Neural crest cell (in vitro differentiated cells): ENCODE data around the gene NSMCE1. TPM values are rescaled to one million over a fixed set of nuclear protein-coding genes. Genes with fewer than 3 reads are reported as not detected.

Experiments used
- DNase-seq: peaks from one replicate; pipeline ENCODE4 v3.0.0; 2021; ENCODE audit warnings: low read depth, mixed read lengths, low spot score
- H3K27ac Mint-ChIP-seq: one replicate; pipeline ENCODE4 v1.8.0; 2021; ENCODE audit warnings: mild to moderate bottlenecking, mixed read lengths; ENCODE audit not compliant: unreplicated experiment
- H3K27me3 Mint-ChIP-seq: 2 replicates; pipeline ENCODE4 v1.8.0; 2021; ENCODE audit warnings: low read depth, mild to moderate bottlenecking, mixed read lengths
- H3K36me3 Mint-ChIP-seq: 2 replicates; pipeline ENCODE4 v1.8.0; 2021; ENCODE audit warnings: low read depth, mild to moderate bottlenecking, mixed read lengths
- H3K4me1 Mint-ChIP-seq: 2 replicates; pipeline ENCODE4 v1.8.0; 2021; ENCODE audit warnings: mixed read lengths
- H3K4me3 Mint-ChIP-seq: one replicate; pipeline ENCODE4 v1.8.0; 2021; ENCODE audit warnings: mild to moderate bottlenecking, mixed read lengths
- H3K9me3 Mint-ChIP-seq: 2 replicates; pipeline ENCODE4 v1.8.0; 2021; ENCODE audit warnings: mixed read lengths
- CTCF ChIP-seq: fragments of 200-600 bp; sonication (generic); conservative IDR thresholded peaks from 2 replicates; pipeline ENCODE4 v1.5.0; 2021; ENCODE audit warnings: antibody characterized with exemption, mild to moderate bottlenecking
- long read RNA-seq: library from polyadenylated mRNA; unstranded; transcript quantifications from one replicate; pipeline ENCODE4 v2.0.0, GENCODE V29; 2020
- total RNA-seq: library from RNA; stranded (reverse); gene quantifications from 2 replicates; pipeline ENCODE4 v1.2.1, GENCODE V29; 2021

The NSMCE1 gene
- 30.4 and 32.6 TPM in 2 replicates for total RNA-seq
- long read RNA-seq, transcript NSMCE1-201 (8 exons, 1,067 nt) = major isoform, 27 of 34 reads
- long read RNA-seq, partial matches to known transcripts = 0 of 34 reads
- long read RNA-seq, other reads (novel, unspliced or antisense) = 7 of 34 reads

GRCh38 chr16:27268376-27269299, at the start of gene NSMCE1:
TSS of gene NSMCE1 (minus strand) at chr16:27268772. CDS start at chr16:27257570, 11,202 bp downstream.
- Mint-ChIP-seq H3K27ac (peak within 1 kb of the TSS; percentile 70), H3K9me3 (no peaks in the 10 kb centered on the region), H3K4me3 (peak within 1 kb of the TSS; percentile 94), H3K27me3 (peaks cover 10% of the 10 kb centered on the region), H3K4me1 (peaks cover 3% of the 10 kb centered on the region), H3K36me3 (no peaks in the 10 kb centered on the region)
- DNase-seq = peak; percentile 83
- no peak for TF ChIP-seq CTCF

GRCh38 chr16:27317738-27318391, 49.3 kb upstream of the NSMCE1 start:
- peaks cover 5% of the 10 kb centered on the region for H3K4me1 Mint-ChIP-seq
- no peak overlapping the region for H3K4me3 Mint-ChIP-seq
- DNase-seq = no peak
- no peaks in the 10 kb centered on the region for H3K36me3 Mint-ChIP-seq
- no peak for TF ChIP-seq CTCF
- H3K27me3 Mint-ChIP-seq = peaks cover 25% of the 10 kb centered on the region
- no peak overlapping the region for H3K27ac Mint-ChIP-seq
- H3K9me3 Mint-ChIP-seq = no peaks in the 10 kb centered on the region

GRCh38 chr16:27317320-27317719, 48.7 kb upstream of the NSMCE1 start:
- H3K36me3 Mint-ChIP-seq = no peaks in the 10 kb centered on the region
- TF ChIP-seq CTCF = no peak
- no peaks in the 10 kb centered on the region for H3K9me3 Mint-ChIP-seq
- H3K27ac Mint-ChIP-seq = no peak overlapping the region
- no peak overlapping the region for H3K4me3 Mint-ChIP-seq
- peaks cover 30% of the 10 kb centered on the region for H3K27me3 Mint-ChIP-seq
- DNase-seq = no peak
- H3K4me1 Mint-ChIP-seq = peaks cover 5% of the 10 kb centered on the region

GRCh38 chr16:27316038-27316680, 47.6 kb upstream of the NSMCE1 start:
- Mint-ChIP-seq H3K27me3 (peaks cover 42% of the 10 kb centered on the region), H3K36me3 (no peaks in the 10 kb centered on the region), H3K9me3 (no peaks in the 10 kb centered on the region), H3K4me1 (peaks cover 9% of the 10 kb centered on the region), H3K4me3 (peak overlapping the region; percentile 44), H3K27ac (no peak overlapping the region)
- TF ChIP-seq CTCF = no peak
- no peak for DNase-seq

GRCh38 chr16:27315333-27316037, 46.9 kb upstream of the NSMCE1 start:
- Mint-ChIP-seq H3K4me1 (peaks cover 9% of the 10 kb centered on the region), H3K27ac (no peak overlapping the region), H3K27me3 (peaks cover 47% of the 10 kb centered on the region), H3K36me3 (no peaks in the 10 kb centered on the region), H3K9me3 (no peaks in the 10 kb centered on the region), H3K4me3 (peak overlapping the region; percentile 92)
- TF ChIP-seq CTCF = no peak
- DNase-seq = no peak
